Neural cell (in vitro differentiated cells): Measurements from ENCODE around the gene SLC10A4.

Experiments
- EZH2 ChIP-seq: fragments of 200-600, 300-800 bp; shearing (Covaris generic), sonication (generic); IDR thresholded peaks from 2 replicates; pipeline ENCODE4 v1.6.1; 2014; ENCODE audit warnings: antibody characterized with exemption, low read length, borderline replicate concordance, mild to moderate bottlenecking; ENCODE audit not compliant: insufficient read depth, poor library complexity, severe bottlenecking
- SMC3 ChIP-seq: fragments of 450-650 bp; conservative IDR thresholded peaks from 2 replicates; pipeline ENCODE4 v1.6.1; 2014; ENCODE audit warnings: antibody characterized with exemption, mild to moderate bottlenecking, moderate library complexity; ENCODE audit not compliant: poor library complexity
- TF ChIP-seq, protein P1 (sequence below): fragments of 450-650 bp; IDR thresholded peaks from 2 replicates; pipeline ENCODE4 v1.5.1; 2014; ENCODE audit warnings: antibody characterized with exemption, mild to moderate bottlenecking, moderate library complexity; ENCODE audit not compliant: poor library complexity, severe bottlenecking
- TF ChIP-seq, protein P2 (sequence below): IDR thresholded peaks from 2 replicates; pipeline ENCODE4 v1.6.1; 2012; ENCODE audit warnings: borderline replicate concordance

DNA sequence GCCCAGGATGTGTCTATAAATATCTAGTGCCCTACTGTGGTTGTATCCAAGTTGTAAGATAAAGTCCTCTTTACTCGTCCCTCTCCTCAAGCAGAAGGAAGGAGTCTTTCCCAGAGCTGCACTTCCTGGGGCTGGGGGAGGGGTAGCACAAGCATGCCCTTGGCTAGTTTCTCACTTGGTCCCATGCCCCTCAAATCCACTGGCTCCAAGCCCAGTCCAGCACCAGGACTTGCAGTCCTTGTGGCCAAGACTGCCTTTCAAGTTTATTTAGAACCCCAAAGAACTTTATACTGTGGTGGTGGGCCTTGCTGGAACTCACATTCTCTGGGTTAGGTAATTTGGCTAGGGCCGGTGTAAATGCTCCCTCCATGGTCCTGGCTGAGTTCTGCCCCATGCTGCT lies 43.2 kb upstream of the SLC10A4 start:
- TF ChIP-seq, protein P1, sequence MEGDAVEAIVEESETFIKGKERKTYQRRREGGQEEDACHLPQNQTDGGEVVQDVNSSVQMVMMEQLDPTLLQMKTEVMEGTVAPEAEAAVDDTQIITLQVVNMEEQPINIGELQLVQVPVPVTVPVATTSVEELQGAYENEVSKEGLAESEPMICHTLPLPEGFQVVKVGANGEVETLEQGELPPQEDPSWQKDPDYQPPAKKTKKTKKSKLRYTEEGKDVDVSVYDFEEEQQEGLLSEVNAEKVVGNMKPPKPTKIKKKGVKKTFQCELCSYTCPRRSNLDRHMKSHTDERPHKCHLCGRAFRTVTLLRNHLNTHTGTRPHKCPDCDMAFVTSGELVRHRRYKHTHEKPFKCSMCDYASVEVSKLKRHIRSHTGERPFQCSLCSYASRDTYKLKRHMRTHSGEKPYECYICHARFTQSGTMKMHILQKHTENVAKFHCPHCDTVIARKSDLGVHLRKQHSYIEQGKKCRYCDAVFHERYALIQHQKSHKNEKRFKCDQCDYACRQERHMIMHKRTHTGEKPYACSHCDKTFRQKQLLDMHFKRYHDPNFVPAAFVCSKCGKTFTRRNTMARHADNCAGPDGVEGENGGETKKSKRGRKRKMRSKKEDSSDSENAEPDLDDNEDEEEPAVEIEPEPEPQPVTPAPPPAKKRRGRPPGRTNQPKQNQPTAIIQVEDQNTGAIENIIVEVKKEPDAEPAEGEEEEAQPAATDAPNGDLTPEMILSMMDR = no peak
- TF ChIP-seq EZH2 (no peak), SMC3 (no peak)
- TF ChIP-seq, protein P2, sequence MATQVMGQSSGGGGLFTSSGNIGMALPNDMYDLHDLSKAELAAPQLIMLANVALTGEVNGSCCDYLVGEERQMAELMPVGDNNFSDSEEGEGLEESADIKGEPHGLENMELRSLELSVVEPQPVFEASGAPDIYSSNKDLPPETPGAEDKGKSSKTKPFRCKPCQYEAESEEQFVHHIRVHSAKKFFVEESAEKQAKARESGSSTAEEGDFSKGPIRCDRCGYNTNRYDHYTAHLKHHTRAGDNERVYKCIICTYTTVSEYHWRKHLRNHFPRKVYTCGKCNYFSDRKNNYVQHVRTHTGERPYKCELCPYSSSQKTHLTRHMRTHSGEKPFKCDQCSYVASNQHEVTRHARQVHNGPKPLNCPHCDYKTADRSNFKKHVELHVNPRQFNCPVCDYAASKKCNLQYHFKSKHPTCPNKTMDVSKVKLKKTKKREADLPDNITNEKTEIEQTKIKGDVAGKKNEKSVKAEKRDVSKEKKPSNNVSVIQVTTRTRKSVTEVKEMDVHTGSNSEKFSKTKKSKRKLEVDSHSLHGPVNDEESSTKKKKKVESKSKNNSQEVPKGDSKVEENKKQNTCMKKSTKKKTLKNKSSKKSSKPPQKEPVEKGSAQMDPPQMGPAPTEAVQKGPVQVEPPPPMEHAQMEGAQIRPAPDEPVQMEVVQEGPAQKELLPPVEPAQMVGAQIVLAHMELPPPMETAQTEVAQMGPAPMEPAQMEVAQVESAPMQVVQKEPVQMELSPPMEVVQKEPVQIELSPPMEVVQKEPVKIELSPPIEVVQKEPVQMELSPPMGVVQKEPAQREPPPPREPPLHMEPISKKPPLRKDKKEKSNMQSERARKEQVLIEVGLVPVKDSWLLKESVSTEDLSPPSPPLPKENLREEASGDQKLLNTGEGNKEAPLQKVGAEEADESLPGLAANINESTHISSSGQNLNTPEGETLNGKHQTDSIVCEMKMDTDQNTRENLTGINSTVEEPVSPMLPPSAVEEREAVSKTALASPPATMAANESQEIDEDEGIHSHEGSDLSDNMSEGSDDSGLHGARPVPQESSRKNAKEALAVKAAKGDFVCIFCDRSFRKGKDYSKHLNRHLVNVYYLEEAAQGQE = no peak
